Umbilical cord (tissue), 2 donors: ENCODE measurements around the gene HK2. TPM values are rescaled to one million over a fixed set of nuclear protein-coding genes. Genes with fewer than 3 reads are reported as not detected.

Experiments
- DNase-seq: peaks from one replicate; pipeline ENCODE4 v3.0.0-alpha.2; 2015; ENCODE audit warnings: low spot score
- total RNA-seq: library from RNA; depleted of rRNA; stranded (reverse); fragments of >200 nt; gene quantifications from one replicate; pipeline ENCODE4 v1.2.3, GENCODE V29; 2014; ENCODE audit warnings: low replicate concordance; ENCODE audit not compliant: insufficient read depth

HK2 gene
- total RNA-seq, 1 donor from 2014 or later: 31.3 TPM

DNA sequence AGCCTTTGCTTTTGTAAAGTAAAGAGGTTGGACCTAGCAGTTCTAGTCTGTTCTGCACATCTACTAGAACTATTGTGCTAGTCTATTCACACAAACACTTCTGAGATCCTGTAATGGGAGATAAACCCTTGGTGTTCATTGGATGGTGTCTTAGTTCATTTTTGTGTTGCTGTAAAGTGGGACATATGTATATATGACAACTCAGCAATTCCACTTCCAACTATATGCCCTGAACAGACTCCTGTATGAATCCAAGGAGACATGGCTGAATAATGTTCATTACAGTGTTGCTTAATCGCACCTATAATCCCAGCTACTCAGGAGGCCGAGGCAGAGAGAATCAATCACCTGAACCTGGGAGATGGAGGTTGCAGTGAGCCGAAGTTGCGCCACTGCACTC lies 23.3 kb downstream of the HK2 start:
- no peak for DNase-seq

DNA sequence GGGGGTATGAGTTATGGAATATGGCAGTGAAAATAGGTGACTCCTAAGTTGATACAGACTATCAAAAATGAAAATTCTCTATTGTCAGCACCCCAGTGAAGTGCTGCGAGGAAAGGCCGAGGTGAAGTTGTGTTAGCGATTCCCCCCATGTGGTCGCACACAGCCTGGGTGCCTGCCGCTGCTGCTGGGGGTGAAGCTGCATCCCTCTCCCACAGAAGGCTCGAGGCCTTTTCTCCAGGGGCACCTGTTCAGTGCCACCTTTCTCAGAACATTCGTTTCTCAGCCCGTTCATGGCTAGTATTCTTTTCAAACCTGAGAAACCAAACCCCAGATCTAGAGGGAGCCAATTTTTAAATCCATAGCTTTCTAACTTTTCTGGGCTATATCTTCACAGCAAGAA lies 23.8 kb downstream of the HK2 start:
- DNase-seq: no peak

DNA sequence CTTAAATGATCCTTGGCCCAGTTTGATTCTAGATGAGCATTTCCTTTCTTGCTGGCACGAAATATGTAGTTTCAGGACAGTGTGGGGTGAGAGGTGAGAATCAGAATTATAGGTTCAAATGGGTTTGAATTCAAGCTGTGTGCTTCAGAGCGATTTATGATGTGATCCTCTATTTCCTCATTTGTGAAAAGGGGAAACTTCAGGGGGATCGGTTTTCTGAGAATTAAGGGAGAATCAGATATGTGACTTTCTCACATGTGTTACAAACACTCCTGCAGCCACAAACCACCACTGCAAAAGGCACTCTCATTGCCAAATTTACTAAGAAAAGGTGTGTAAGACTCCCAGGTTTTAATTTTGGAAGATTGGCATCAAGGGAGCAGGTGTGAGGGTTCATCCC lies 24.4 kb downstream of the HK2 start:
- no peak for DNase-seq

DNA sequence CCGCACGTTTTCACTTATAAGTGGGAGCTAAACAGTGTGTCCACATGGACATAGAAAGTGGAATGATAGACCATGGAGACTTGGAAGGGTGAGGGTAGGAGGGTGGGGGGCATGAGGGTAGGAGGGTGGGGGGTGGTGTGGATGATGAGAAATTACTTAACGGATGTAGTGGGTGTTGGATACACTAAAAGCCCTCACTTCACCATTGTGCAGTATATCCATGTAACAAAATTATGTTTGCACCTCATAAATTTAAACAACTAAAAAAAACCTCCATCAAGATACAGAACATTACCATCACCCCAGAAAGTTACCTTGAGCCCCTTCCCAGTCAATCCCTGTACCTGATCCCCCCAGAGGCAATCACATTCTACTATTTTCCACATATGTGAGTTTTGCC lies 26.2 kb downstream of the HK2 start:
- no peak for DNase-seq

DNA sequence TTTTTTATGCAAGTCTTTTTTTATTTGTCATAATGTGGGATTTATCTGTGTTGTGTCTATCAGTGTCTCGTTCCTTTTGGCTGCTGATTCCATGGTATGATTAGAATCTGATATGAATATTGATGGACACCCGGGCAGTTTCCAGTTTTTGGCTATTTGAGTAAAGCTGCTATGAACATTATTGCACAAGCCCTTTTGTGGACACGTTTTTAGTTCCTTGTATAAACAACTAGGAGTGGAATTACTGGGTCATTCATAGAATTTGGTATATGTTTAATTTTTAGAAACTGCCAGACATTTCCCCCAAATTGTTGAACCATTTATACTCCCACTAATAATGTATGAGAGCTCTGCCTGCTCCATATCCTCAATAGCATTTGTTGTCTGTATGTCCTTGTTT lies 26.6 kb downstream of the HK2 start:
- DNase-seq: no peak

DNA sequence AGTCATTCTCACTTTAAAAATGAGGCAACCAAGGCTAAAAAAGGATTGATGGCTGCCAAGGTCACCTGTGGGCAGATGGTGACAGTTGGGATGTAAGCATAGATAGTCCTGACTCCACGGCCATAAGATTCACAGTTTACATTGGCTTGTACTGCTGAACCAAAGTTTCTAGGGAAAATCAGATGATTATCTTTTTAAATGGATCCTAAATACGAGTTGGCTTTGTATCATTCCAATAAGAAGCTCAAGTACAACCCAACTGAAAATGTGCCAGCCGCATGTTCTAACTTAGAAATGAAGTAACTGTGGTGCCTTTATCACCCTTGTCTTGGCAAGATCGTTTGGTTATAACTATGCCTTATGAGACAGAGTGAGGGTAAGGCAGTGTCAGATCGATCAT lies 27.6 kb downstream of the HK2 start:
- no peak for DNase-seq

DNA sequence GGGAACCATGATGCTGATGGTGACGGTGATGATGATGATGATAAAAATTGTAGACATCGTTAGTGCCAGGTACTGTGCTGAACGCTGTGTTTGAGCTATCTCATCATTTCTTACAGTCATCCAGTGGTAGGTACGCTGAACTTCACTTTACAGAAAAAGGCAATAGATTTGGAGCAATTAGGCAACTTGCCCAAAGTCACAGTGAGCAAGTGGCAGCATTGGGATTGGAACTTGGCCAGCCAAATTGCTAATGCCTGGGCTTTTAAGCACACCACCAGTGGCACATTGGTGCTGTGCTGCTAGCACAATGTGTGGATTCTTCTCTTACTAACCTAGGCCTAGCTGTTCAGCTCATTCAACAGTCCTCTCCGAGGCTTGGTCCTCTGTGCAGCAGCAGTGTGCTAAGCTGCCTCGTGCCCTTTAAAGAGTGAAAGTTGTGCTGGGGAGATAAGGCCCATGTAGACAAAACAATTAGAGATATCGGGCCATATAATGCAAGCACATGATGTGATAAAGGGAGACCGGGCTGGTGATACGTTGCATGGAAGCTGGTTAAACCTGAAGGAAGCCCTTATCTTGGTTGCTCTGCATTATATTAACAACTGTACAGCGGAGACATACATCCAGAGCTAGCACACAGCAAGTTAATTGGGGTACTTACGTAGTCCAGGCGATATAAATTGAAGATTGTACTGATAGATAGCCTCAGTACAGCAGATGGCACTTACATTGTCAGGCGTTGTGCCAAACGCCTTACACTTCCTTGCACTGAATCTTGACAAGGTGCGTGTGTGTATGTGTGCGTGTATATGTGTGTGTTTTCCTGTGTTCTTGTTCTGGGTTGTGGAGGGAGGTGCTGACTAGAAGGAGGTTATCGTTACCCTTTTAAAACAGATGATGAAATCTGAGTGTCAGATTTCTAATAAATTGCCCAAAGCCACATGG lies 28.4 kb downstream of the HK2 start:
- no peak for DNase-seq

DNA sequence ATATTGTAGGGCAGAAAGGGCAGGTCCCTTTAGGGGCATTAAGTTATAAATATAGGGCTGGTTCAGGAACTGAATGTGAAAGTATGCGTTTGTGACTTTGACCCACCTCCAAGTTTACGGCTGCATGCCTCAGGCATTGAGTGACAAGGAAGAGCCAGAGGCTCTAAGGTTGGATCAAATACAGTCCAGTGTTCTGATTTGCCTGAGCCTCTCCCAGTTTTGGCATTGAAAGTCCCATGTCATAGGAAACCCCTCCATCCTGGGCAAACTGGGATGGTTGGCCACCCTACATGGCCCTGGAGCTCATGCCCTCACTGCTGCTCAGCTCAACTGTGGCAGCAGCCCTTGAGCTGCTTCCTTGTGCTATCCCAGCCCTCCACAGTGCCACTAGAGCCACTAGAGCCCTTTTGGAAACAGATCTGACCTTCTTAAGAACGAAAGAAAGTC lies 29.9 kb downstream of the HK2 start:
- no peak for DNase-seq

DNA sequence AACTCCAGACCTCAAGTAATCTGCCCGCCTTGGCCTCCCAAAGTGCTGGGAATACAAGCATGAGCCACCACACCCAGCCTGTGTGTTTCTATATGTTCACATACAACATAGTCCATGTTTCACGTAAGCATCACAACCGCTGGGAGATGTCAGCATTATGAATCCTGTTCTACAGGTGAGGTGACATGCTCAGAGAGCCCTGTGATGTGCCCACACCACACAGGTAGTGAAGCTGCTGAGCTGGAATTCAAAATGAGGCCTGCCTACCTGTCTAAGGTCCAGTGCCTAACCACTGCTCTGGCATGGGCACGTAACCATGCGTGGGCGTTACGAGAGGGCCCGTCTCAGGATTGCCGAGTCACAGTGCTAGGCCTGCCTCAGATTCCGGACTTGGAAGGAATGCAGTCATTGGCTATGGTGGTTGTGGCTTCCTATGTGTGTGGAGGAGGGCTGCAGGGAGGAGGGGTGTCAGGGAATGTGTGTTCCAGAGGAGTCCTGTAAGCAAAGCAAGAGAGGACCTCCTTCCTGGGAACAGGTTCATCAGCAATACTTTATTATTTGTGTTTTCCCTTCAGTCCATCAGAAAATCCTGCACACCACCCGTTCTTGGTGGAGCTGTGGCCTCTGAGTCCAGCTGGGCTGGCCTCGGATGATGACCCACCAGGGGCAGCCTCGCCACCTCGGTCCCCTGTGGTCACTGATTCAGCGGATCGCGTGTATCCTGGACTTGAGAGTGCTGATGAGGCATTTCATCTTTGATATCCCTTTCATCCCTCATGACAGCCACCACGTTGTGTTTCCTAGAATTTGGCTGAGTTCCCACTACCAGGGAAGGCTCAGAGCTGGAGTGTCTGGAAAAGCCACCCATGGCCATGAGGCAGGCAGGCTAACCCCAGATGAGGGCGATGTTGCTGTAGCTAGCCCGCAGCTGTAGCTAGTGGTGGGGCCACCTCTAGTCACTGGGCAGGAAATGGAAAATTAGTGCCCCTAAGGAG lies 31.1 kb downstream of the HK2 start:
- DNase-seq: no peak

DNA sequence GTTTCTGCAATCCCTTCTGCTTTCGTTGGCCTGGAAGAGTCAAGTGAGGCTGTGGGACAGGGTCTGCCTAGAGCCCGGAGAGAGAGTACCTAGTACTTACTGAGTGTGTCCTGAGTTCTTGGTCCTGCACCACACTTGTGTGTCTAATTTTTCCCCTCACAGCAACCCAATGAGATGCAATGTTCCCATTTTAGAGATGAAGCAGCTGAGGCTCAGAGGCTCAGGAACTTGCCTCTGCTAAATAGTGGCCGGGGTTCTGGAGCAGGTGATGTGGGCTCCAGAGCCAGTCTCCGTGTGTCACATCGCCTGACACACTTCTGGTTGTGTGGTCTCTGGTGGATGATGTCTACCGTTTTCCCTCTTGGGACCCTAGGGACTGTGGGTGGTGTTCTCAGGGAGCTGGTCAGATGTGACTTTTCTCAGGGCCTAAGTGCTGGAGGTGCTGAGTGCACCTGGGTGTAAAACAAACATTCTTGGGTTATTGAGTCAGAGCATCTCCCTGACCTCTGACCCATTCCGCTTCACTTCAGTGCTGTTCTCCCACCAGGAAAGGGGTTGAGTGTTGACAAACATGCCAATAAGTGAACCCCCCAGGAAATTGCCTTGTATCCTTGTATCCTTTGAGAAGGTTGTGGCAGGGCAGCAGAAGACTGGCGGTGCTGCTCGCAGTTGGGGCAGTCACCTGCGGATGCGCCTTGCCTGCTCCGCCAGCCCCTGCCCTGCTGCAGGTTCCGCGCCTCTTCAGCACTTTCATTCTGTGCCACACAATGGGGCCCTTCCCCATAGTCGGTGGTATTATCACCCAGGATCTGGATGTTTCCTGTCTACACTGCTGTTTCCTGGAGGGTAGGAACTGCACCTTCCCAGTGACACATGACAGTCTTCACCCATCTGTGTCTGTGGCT lies 32.1 kb downstream of the HK2 start:
- no peak for DNase-seq

DNA sequence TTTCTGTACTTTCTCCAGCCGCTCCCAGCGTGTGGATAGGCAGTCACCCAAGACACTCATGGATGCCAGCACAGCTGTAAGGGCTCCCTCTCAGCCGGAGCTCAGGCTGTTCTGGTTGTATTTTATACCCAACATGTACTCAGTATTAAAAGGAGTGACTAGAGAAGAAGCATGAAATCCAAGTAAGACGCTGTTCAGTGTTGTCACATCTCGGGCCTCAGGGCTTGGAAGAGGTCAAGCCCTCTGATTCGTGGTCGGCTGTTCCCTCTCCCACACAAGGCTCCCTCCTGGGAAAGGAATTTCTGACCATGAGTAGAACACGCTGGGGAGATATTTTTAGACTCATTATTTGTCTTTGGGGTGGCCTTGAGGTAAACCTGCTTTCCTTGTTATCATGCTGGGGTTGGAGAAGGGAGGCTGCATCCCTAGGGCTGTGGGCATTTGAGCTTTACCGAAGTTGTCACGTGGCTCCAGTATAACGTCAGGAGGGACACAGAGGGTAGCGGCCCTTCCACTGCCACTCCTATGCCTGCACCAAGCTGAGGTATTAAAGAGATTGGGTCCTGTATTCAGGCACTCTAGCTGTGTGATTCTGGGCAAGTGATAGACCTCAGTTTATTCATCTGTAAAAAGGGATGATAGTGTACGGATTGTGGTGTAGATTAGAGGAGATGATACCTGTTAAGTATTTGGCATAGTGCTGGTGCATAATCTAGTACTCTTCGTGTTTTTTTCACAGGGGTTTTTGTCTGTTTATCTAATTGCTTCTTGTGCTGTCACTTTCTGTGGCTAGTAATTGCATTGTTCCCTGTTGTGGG lies 34.1 kb downstream of the HK2 start:
- no peak for DNase-seq

DNA sequence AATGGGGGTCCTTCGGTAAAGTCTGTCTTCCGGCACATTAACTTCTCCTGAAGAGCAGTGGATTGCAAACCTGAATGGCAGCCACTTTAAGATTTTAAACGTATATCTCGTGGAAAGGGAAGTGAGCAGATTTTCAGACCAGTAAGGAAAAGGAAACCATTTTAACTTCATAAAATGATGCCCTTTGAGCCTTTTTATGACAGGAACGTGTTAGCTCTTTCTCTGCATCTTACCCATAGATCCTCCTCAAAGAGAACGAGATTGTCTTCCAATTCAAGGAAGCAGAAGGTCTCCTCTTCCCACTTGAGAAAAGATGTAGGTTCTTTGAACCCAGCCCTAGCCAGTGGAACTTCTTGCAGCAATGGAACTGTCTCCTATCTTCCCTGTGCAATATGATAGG lies 35.6 kb downstream of the HK2 start:
- DNase-seq: no peak

DNA sequence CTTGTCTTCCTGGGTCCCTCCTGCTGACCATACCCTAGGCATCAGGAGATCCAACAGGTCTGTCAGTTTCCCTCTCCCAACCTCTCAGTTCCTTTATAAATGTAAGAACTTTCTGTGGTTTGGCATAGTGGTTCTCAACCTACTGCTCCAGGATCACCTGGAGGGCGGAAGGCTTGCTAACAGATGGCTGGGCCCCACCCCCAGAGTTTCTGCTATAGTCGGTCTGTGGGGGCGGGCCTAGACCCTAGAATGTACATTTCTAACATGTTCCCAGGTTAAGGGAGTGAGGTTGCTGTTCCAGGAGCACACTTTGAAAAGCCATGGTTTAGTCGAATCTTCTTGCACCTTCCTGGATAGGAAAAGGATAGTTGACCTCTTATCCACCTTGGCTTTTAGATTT lies 37.0 kb downstream of the HK2 start:
- no peak for DNase-seq

DNA sequence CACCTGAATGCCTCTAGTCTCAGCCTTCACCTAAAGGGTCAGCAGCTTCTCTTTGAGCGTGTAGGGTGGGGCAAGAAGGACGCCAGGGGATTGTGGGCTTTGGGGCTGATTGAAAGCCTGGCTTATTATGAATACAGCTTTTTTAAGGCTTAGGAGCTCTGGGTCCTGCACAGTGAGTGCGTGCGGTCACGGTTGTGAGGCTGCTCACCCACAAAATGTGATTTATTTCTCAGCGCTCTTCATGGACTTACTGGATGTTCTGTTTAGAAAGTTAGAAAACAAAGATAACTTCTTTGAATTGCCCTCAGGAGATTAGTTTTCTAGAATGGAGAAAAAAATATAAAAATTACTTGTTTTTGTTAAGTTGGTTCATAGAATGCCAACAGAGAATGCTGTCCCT lies 37.5 kb downstream of the HK2 start:
- no peak for DNase-seq

DNA sequence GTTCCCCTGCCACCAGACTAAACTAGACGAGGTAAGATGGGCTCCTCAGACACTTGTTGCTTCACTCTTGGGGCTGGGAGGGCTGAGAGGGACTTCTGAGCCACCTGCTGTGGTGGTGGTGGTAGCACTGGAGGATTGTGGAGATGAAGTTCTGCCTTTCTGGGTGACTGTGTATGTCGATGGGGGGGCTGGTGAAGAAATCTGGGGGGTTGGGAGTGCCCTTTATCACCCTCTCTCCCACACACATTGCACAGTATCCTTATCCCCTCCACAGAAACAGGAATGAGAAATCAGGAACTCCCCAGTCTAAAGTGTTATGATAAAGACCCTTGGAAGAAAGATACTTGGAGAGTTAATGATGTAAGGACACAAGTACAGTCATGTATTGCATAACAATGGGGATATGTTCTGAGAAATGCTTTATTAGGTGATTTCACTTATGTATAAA lies 38.5 kb downstream of the HK2 start:
- no peak for DNase-seq

DNA sequence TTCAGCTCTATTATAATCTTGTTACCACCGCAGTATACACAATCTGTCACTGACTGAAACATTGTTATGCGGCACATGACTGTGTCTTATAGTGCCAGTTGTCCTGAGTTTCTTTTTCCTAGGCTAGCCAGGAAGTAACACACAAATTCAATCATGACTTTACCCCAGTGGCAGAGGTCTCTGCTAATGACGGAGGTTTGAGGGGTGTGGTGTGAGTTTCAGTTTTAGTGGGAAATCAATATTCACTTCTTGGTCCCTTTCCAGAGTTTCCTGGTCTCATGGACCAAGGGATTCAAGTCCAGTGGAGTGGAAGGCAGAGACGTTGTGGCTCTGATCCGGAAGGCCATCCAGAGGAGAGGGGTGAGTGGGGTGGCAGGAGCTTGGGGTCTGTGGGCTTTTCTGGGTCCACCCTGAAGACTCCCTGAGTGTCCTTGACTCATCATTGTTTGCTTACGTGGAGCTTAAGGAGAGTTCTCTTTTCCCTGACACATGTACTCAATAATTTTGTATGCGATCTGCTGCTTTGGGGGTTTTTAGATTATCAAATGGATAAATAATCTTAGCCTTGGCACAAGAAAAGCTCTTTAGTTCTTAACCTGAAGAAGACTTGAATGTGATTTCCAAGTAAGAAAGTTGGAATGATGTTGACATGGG lies 39.2 kb downstream of the HK2 start:
- no peak for DNase-seq

DNA sequence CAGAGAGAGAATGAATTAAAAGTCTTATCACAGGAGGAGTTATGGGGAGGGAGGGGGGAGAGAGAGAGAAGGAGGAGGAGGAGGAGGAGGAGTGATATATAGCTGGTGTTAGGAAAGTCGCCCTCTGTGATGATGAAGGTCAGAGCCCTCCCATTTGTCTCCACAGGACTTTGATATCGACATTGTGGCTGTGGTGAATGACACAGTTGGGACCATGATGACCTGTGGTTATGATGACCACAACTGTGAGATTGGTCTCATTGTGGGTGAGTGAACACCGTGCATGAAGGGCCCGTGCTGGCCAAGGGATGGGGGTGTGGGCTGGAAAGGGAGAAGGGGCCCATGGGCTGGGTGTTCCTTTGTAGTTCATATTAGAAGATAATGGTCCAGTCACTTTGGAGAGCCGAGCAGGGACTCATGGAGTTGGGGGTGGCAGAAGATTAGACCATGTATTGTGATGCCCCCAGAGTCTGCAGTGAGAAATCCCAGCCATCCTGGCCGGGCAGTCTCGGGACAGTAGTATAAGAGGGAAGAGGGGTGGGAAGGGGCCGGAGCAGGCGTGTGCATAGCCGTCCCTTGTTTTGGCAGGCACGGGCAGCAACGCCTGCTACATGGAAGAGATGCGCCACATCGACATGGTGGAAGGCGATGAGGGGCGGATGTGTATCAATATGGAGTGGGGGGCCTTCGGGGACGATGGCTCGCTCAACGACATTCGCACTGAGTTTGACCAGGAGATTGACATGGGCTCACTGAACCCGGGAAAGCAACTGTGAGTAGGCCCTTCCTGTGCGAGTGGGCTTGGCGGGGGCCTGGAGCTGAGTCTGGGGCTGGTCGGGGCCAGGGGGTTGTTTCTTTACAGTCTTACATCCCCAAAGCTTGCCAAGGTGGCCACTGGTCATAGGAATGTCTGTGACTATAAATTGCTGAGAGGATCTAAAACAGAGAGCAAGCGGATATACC lies 40.0 kb downstream of the HK2 start:
- no peak for DNase-seq

DNA sequence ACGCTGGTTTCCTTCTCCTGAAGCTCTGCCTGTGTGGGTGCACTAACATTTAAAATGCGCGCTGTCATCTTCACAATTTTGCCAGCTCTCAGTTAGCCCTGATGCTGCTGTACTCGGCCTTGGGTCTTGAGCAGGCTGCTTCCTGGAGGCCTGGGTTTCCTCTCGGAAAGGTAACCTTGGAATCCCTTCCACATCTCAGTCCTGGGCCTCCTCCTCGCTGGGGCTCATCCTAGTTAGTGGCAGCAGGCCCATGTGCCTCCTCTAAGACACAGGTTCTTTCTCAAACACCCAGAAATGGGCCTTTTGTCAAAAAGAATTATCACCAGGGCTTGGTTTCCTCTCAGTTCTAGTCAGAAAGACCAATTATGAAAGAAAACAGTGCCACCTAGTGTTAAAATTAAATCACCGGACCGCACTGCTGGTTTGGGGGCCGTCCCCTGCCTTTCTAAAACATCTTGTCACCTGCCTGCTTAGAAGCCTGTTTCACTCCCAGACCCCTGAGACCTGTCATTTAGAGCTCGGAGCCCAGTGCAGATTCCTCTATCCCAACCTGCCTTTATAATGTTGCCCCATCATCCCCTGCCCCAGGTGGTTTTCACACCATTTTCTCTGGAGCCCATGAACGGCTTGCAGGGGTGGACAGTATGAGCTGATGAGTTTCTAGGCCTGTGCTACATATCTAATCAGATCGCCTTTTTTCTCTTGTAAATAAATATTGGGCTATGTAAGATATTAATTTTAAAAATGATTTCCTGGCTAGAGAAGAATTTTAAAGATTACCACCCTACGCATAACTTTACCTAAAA lies 42.4 kb downstream of the HK2 start:
- peak; percentile 75 for DNase-seq
